ENCODE data around the gene TET2. TPM values are rescaled to one million over a fixed set of nuclear protein-coding genes. Genes with fewer than 3 reads are reported as not detected.

The TET2 gene
- total RNA-seq, 2 experiments from 2014 or later = 0.19 TPM; not detected in 1

DNA sequence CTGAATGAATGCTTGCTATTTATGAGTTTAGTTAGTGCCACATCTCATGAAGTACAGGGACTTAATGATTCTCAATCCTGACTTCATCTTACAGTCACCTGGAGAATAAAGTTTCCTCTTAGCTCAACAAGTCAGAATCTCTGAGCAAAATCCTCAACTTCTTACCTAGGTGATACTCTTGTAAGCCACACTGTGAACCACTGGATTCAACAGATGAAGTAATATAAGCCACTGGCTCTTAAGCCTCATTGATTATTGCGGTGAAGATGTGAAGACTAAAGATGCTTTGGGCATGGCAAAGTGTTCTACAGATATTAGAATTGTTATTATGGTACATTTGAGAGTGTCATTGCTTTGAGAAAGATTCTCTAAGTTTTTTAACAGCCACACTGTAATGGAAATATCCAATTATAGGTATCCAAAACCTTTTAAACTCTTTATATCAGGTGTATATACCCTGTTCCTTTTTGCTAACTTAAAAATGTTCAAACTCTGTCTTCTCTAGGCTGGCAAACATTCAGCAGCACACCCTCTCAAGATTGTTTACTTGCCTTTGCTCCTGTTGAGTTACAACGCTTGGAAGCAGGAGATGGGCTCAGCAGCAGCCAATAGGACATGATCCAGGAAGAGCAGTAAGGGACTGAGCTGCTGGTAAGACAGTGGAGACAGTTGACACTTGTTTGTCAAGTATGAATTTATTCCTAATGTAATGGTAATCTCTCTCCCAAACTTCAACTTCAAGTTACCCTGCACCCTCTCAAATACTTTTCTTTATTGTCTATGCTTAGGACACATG lies 43.4 kb downstream of the TET2 start:
- no peak overlapping the region for H3K4me3 ChIP-seq (ENCODE audit: low read depth, low read length, poor library complexity, severe bottlenecking)
- H2AFZ ChIP-seq (ENCODE audit: low read length) = no peak overlapping the region
- no peak overlapping the region for H3K4me2 ChIP-seq (ENCODE audit: low read length)
- no peaks in the 10 kb centered on the region for H3K9me2 ChIP-seq (ENCODE audit: insufficient read depth, low read length)
- no peak for DNase-seq (ENCODE audit: low spot score)
- H4K20me1 ChIP-seq (ENCODE audit: insufficient read depth, low read length) = no peaks in the 10 kb centered on the region
- POLR2A ChIA-PET = interaction anchor here (0.6 kb wide), 2 partner anchors 115 to 578 kb away, joined by 3 read pairs; no protein-coding TSS in a partner anchor
- no peaks in the 10 kb centered on the region for H3K4me1 ChIP-seq (ENCODE audit: insufficient read depth, low read length, poor library complexity, severe bottlenecking)
- intact Hi-C loops (cut with micrococcal nuclease; ENCODE audit: unreplicated experiment) = no loop called here
- CTCF ChIA-PET (ENCODE audit: unreplicated experiment) = no interaction called here
- TF ChIP-seq, protein P1, sequence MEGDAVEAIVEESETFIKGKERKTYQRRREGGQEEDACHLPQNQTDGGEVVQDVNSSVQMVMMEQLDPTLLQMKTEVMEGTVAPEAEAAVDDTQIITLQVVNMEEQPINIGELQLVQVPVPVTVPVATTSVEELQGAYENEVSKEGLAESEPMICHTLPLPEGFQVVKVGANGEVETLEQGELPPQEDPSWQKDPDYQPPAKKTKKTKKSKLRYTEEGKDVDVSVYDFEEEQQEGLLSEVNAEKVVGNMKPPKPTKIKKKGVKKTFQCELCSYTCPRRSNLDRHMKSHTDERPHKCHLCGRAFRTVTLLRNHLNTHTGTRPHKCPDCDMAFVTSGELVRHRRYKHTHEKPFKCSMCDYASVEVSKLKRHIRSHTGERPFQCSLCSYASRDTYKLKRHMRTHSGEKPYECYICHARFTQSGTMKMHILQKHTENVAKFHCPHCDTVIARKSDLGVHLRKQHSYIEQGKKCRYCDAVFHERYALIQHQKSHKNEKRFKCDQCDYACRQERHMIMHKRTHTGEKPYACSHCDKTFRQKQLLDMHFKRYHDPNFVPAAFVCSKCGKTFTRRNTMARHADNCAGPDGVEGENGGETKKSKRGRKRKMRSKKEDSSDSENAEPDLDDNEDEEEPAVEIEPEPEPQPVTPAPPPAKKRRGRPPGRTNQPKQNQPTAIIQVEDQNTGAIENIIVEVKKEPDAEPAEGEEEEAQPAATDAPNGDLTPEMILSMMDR (conservative IDR thresholded peaks at IDR 0.05; ENCODE audit: low read length) = no peak
- no peak for TF ChIP-seq EZH2phosphoT487 (IDR thresholded peaks at IDR 0.05; ENCODE audit: borderline replicate concordance, low read depth, low read length)
- no peaks in the 10 kb centered on the region for H3K79me2 ChIP-seq (ENCODE audit: insufficient read depth, low read depth, low read length)
- no peak overlapping the region for H3K27ac ChIP-seq (ENCODE audit: low read depth, low read length, poor library complexity, severe bottlenecking)
- BruUV-seq (replicated peaks) = no TSS peak
- no peaks in the 10 kb centered on the region for H3K36me3 ChIP-seq (ENCODE audit: insufficient read depth, low read length)
- no peaks in the 10 kb centered on the region for H3K9me3 ChIP-seq (ENCODE audit: low read length)

DNA sequence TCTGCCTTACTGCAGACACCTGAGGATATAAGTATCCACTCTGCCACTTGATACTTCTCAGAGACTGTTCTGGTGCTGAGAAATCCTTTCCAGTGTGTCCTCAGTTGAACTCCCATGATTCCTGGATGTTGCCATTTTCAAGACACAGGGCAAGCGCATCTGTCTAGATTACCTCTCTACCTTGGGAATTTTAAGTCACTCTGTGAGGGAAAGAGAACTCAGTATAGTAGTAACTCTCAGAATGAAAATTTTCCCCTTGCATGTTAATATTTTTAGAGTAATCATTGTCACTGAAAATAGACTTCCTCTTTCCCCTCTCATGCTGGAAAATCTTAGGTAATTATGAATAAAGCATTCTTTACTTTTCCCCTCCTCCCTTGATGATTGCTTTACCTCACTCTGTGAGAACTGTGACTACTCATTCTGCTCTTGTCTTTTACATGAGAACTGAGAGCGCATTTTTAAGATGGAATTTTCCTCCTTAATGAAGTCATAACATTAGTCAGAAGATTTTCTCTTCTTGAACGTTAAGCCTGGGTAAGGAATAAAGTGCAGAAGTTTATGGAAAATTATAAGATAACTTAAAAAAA lies 45.0 kb downstream of the TET2 start:
- intact Hi-C loops (cut with micrococcal nuclease; ENCODE audit: unreplicated experiment) = no loop called here
- H3K9me2 ChIP-seq (ENCODE audit: insufficient read depth, low read length) = no peaks in the 10 kb centered on the region
- H2AFZ ChIP-seq (ENCODE audit: low read length) = no peak overlapping the region
- no peaks in the 10 kb centered on the region for H3K9me3 ChIP-seq (ENCODE audit: low read length)
- H3K36me3 ChIP-seq (ENCODE audit: insufficient read depth, low read length) = no peaks in the 10 kb centered on the region
- H3K4me3 ChIP-seq (ENCODE audit: low read depth, low read length, poor library complexity, severe bottlenecking) = no peak overlapping the region
- H3K4me2 ChIP-seq (ENCODE audit: low read length) = no peak overlapping the region
- ChIA-PET CTCF (ENCODE audit: unreplicated experiment) (no interaction called here), POLR2A (interaction anchor here (0.9 kb wide), 1 partner anchor 68 kb away, joined by 4 read pairs; no protein-coding TSS in a partner anchor)
- BruUV-seq (replicated peaks) = no TSS peak
- H3K4me1 ChIP-seq (ENCODE audit: insufficient read depth, low read length, poor library complexity, severe bottlenecking) = no peaks in the 10 kb centered on the region
- no peaks in the 10 kb centered on the region for H4K20me1 ChIP-seq (ENCODE audit: insufficient read depth, low read length)
- H3K79me2 ChIP-seq (ENCODE audit: insufficient read depth, low read depth, low read length) = no peaks in the 10 kb centered on the region
- TF ChIP-seq, protein P1 (conservative IDR thresholded peaks at IDR 0.05; ENCODE audit: low read length) = no peak
- TF ChIP-seq EZH2phosphoT487 (IDR thresholded peaks at IDR 0.05; ENCODE audit: borderline replicate concordance, low read depth, low read length) = no peak
- no peak for DNase-seq (ENCODE audit: low spot score)
- no peak overlapping the region for H3K27ac ChIP-seq (ENCODE audit: low read depth, low read length, poor library complexity, severe bottlenecking)

DNA sequence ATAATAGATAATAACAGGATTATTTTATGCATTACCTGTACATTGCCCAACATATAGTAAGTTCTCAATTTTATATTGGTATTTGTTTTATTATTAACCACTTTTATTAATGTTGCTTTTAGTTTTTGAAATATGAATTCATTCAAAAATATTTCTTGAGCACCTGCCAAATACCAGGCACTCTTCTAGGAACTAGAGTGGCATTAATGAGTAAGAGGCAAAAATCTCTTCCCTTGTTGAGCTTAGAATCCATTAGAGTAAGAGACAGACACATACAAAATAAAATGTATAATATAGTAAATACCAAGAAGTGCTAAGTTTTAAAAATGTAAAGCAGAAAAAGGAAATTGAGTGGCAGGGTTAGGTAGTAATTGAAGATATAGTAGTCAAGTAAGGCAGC lies 45.8 kb downstream of the TET2 start:
- no TSS peak for BruUV-seq (replicated peaks)
- H4K20me1 ChIP-seq (ENCODE audit: insufficient read depth, low read length) = no peaks in the 10 kb centered on the region
- H3K27ac ChIP-seq (ENCODE audit: low read depth, low read length, poor library complexity, severe bottlenecking) = no peak overlapping the region
- intact Hi-C loops (cut with micrococcal nuclease; ENCODE audit: unreplicated experiment) = no loop called here
- no peaks in the 10 kb centered on the region for H3K79me2 ChIP-seq (ENCODE audit: insufficient read depth, low read depth, low read length)
- H3K9me3 ChIP-seq (ENCODE audit: low read length) = no peaks in the 10 kb centered on the region
- POLR2A ChIA-PET = interaction anchor here (0.6 to 0.9 kb wide), 2 partner anchors 20 to 67 kb away, joined by 4 to 6 read pairs; no protein-coding TSS in a partner anchor
- DNase-seq (ENCODE audit: low spot score) = no peak
- H3K4me1 ChIP-seq (ENCODE audit: insufficient read depth, low read length, poor library complexity, severe bottlenecking) = no peaks in the 10 kb centered on the region
- H3K9me2 ChIP-seq (ENCODE audit: insufficient read depth, low read length) = no peaks in the 10 kb centered on the region
- no peaks in the 10 kb centered on the region for H3K36me3 ChIP-seq (ENCODE audit: insufficient read depth, low read length)
- CTCF ChIA-PET (ENCODE audit: unreplicated experiment) = no interaction called here
- TF ChIP-seq EZH2phosphoT487 (IDR thresholded peaks at IDR 0.05; ENCODE audit: borderline replicate concordance, low read depth, low read length) = no peak
- TF ChIP-seq, protein P1 (conservative IDR thresholded peaks at IDR 0.05; ENCODE audit: low read length) = no peak
- no peak overlapping the region for H3K4me3 ChIP-seq (ENCODE audit: low read depth, low read length, poor library complexity, severe bottlenecking)
- no peak overlapping the region for H2AFZ ChIP-seq (ENCODE audit: low read length)
- H3K4me2 ChIP-seq (ENCODE audit: low read length) = no peak overlapping the region
